GM12864 (cell line): ENCODE results near the gene MAP3K5.

Experiments
- DNase-seq: peaks from one replicate; pipeline ENCODE4 v3.0.0-alpha.2; 2011; ENCODE audit warnings: low read depth
- H3K4me3 ChIP-seq: 2 replicates; pipeline ENCODE4 v1.5.1; 2011; ENCODE audit warnings: mild to moderate bottlenecking, low read depth, low read length, control low read depth
- TF ChIP-seq, protein P1 (sequence below): IDR thresholded peaks from 2 replicates; pipeline ENCODE4 v1.5.1; 2011; ENCODE audit warnings: low read depth, mild to moderate bottlenecking, moderate library complexity, low read length, control low read depth, inconsistent platforms; ENCODE audit errors: missing control alignments

Gene MAP3K5, protein sequence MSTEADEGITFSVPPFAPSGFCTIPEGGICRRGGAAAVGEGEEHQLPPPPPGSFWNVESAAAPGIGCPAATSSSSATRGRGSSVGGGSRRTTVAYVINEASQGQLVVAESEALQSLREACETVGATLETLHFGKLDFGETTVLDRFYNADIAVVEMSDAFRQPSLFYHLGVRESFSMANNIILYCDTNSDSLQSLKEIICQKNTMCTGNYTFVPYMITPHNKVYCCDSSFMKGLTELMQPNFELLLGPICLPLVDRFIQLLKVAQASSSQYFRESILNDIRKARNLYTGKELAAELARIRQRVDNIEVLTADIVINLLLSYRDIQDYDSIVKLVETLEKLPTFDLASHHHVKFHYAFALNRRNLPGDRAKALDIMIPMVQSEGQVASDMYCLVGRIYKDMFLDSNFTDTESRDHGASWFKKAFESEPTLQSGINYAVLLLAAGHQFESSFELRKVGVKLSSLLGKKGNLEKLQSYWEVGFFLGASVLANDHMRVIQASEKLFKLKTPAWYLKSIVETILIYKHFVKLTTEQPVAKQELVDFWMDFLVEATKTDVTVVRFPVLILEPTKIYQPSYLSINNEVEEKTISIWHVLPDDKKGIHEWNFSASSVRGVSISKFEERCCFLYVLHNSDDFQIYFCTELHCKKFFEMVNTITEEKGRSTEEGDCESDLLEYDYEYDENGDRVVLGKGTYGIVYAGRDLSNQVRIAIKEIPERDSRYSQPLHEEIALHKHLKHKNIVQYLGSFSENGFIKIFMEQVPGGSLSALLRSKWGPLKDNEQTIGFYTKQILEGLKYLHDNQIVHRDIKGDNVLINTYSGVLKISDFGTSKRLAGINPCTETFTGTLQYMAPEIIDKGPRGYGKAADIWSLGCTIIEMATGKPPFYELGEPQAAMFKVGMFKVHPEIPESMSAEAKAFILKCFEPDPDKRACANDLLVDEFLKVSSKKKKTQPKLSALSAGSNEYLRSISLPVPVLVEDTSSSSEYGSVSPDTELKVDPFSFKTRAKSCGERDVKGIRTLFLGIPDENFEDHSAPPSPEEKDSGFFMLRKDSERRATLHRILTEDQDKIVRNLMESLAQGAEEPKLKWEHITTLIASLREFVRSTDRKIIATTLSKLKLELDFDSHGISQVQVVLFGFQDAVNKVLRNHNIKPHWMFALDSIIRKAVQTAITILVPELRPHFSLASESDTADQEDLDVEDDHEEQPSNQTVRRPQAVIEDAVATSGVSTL (N-terminal part only)

DNA sequence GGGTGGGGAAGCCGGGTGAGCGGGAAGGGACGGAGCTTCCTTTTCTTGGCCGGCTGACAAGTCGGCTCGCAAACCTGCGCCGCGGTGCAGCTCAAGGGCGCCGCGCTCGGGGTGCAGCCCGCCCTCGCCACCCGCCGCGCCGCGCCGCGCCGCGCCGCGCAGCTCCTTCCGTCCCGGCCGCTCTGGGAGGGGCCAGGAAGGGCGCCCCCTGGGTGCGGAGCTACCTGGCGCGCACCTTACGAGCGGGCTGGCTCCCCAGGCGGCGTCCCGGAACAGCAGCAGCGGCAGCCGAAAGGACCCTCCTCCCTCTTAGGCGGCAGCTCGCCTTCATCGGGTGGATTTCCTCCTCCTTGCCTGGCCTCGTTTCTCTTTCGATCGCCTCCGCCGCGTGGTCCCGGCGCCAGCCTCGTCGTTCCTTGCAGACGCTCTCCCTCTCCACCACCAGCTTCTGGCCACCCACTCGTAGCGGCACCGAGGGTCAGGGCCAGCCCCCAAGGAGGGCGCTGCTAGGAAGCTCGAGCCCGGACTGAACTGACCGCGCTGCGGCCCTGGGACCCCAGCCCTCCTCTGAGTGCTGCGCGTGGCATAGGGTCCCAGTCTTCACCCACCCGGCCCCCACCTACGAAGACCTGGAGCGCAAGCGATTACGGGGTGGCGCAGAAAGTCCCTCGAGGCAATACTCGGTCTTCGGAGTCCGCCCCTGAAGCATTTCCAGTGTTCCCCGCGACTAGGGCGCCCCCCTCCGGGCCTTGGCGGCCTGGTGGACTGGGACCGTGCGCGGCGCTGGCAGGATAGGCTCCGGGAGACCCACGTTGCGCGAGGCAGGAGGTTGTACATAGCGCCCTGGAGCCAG lies at the start of gene MAP3K5:
TSS of gene MAP3K5 (minus strand) at position 68 of the 853 bp plus-strand sequence. CDS start 320 bp downstream, outside the sequence.
- TF ChIP-seq, protein P1, sequence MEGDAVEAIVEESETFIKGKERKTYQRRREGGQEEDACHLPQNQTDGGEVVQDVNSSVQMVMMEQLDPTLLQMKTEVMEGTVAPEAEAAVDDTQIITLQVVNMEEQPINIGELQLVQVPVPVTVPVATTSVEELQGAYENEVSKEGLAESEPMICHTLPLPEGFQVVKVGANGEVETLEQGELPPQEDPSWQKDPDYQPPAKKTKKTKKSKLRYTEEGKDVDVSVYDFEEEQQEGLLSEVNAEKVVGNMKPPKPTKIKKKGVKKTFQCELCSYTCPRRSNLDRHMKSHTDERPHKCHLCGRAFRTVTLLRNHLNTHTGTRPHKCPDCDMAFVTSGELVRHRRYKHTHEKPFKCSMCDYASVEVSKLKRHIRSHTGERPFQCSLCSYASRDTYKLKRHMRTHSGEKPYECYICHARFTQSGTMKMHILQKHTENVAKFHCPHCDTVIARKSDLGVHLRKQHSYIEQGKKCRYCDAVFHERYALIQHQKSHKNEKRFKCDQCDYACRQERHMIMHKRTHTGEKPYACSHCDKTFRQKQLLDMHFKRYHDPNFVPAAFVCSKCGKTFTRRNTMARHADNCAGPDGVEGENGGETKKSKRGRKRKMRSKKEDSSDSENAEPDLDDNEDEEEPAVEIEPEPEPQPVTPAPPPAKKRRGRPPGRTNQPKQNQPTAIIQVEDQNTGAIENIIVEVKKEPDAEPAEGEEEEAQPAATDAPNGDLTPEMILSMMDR, result peak; percentile 78
- H3K4me3 ChIP-seq, result peak within 1 kb of the TSS; percentile 94
- DNase-seq, result peak; percentile 76

DNA sequence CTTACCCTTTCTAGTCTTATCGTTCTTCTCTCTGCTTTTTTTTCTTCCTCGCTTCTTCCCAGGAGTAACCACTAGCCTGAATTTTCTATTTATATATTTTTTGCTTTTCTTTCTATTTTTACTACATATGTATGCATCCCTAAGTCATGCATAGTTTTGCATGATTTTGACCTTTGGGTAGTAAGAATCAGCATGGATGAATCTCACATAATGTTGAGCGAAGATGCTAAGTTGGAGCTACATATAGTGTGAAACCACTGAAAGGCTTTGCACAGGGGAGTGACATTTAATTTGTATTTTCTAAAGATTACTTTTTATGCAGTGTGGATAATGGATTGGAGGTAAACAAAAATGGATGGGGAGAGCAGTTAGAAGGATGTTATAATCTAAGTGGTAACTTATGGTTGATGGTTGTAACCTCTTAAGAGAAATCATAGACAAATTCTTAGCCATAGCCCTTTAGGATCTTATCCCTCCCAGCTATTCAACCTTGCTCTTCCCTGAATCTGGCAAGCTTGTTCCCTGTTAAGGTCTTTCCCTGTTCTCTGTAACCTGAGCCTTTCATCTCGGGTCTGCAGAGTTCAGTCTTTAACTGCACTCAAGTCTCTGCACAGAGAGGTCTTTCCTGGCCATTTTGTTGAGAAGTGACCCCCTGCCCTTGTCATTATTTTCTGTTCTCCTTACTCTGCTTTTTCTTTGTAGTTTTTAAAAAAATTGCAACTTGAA lies 48.2 kb upstream of the MAP3K5 start:
- H3K4me3 ChIP-seq, result no peak overlapping the region
- DNase-seq, result no peak
- TF ChIP-seq, protein P1, result no peak

DNA sequence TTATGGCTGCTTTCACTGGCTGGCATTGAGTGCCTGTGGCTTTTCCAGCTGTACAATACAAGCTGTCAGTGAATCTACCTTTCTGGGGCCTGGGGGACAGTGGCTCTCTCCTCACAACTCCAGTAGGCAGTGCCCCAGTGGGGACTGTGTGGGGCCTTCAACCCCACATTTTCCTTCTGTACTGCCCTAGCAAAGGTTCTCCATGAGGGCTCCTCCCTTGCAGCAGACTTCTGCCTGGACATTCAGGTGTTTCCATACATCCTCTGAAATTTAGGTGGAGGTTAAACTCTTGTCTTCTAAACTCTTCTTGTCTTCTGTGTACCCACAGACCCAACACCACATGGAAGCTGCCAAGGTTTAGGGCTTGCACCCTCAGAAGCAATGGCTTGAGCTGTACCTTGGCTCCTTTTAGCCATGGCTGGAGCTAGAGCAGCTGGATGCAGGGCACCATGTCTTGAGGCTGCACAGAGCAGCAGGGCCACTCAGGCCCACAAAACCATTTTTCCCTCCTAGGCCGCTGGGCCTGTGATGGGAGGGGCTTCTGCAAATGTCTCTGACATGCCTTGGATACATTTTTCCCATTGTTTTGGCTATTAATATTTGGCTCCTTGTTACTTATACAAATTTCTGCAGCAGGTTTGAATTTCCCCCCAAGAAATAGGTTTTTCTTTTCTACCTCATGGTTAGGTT lies 39.7 kb upstream of the MAP3K5 start:
- TF ChIP-seq, protein P1, result no peak
- no peak overlapping the region for H3K4me3 ChIP-seq
- DNase-seq, result no peak

DNA sequence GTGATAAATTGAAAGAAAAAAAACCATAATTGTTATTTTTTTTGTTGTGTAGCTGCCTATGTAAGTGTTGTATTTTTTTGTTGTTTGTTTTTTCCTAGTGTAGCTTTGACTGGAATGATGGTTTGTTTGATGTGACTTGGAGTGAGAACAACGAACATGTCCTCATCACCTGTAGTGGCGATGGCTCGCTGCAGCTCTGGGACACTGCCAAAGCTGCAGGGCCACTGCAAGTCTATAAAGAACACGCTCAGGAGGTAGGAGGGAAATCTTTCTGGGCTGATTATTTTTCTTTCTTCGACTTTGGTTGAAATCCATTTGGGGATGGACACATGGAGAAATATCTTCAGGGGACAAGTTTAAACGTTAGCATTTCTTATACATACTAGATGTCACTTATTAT lies 33.9 kb upstream of the MAP3K5 start:
- no peak overlapping the region for H3K4me3 ChIP-seq
- TF ChIP-seq, protein P1, result no peak
- no peak for DNase-seq

DNA sequence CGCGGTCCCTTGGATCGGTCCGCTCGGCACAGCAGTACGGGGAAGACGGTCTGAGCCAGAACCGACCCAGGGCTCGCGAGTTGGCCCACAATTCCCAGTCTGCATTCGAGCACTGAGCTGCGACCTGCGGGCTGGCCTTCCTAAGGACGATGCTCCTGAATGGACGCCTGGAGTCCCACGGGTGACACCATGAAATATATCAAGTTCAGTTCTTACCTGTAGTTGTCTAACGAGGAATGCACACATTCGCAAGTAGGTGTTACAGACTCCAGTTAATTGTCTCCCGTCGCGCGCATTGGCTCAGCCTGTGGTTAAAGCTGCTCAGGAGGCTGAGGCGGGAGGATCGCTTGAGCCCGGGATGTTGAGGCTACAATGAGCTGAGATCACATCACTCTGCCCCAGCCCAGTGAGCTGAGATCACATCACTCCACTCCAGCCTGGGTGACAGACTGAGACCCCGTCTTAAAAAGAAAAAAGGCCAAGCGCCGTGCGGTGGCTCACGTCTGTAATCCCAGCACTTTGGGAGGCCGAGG lies 30.9 kb upstream of the MAP3K5 start:
- DNase-seq, result no peak
- H3K4me3 ChIP-seq, result peak overlapping the region; percentile 52
- TF ChIP-seq, protein P1, result no peak
